HepG2 (cell line): ENCODE results near the gene PRKAR2A. TPM values are rescaled to one million over a fixed set of nuclear protein-coding genes. Genes with fewer than 3 reads are reported as not detected.

ENCODE experiments used
- CSRNP1 ChIP-seq: sonication (generic); formaldehyde crosslinking; IDR thresholded peaks from 2 replicates; pipeline ENCODE4 v1.8.1; 2023; ENCODE audit warnings: mild to moderate bottlenecking, missing genetic modification reagents
- FLYWCH1 ChIP-seq: sonication (generic); formaldehyde crosslinking; IDR thresholded peaks from 2 replicates; pipeline ENCODE4 v1.8.1; 2023; ENCODE audit warnings: mild to moderate bottlenecking, missing genetic modification reagents
- RERE ChIP-seq: IDR thresholded peaks from 2 replicates; pipeline ENCODE4 v1.6.1; 2016; ENCODE audit warnings: low read depth, missing genetic modification reagents, missing compliant biosample characterization
- REXO4 ChIP-seq: sonication (generic); formaldehyde crosslinking; IDR thresholded peaks from 2 replicates; pipeline ENCODE4 v1.8.0; 2022; ENCODE audit warnings: missing genetic modification reagents, mild to moderate bottlenecking, borderline replicate concordance
- STAT5B ChIP-seq: sonication (generic); formaldehyde crosslinking; IDR thresholded peaks from 2 replicates; pipeline ENCODE4 v1.4.0; 2020; ENCODE audit warnings: missing genetic modification reagents
- TFE3 ChIP-seq: IDR thresholded peaks from 2 replicates; pipeline ENCODE4 v1.6.1; 2016
- ZC3H13 ChIP-seq: sonication (generic); formaldehyde crosslinking; IDR thresholded peaks from 2 replicates; pipeline ENCODE4 v1.8.1; 2023; ENCODE audit warnings: mild to moderate bottlenecking, missing genetic modification reagents, moderate library complexity
- ZNF280D ChIP-seq: sonication (generic); formaldehyde crosslinking; IDR thresholded peaks from 2 replicates; pipeline ENCODE4 v1.5.1; 2020; ENCODE audit warnings: mild to moderate bottlenecking, missing genetic modification reagents
- ZNF337 ChIP-seq: sonication (generic); formaldehyde crosslinking; IDR thresholded peaks from 2 replicates; pipeline ENCODE4 v1.5.1; 2020; ENCODE audit warnings: missing genetic modification reagents, low read depth, mild to moderate bottlenecking, borderline replicate concordance
- ZNF567 ChIP-seq: sonication (generic); formaldehyde crosslinking; IDR thresholded peaks from 2 replicates; pipeline ENCODE4 v1.8.1; 2023; ENCODE audit warnings: mild to moderate bottlenecking, missing genetic modification reagents, borderline replicate concordance
- ZNF597 ChIP-seq: sonication (generic); formaldehyde crosslinking; IDR thresholded peaks from 2 replicates; pipeline ENCODE4 v1.5.0; 2020; ENCODE audit warnings: missing genetic modification reagents
- ZNF672 ChIP-seq: sonication (generic); formaldehyde crosslinking; IDR thresholded peaks from 2 replicates; pipeline ENCODE4 v1.8.1; 2022; ENCODE audit warnings: missing genetic modification reagents
- ZSCAN12 ChIP-seq: sonication (generic); formaldehyde crosslinking; IDR thresholded peaks from 2 replicates; pipeline ENCODE4 v1.9.0; 2021; ENCODE audit warnings: mild to moderate bottlenecking, missing genetic modification reagents
- polyA plus RNA-seq, 8 experiments: library from polyadenylated mRNA; depleted of rRNA in 3 of 8; stranded (reverse) in 7 of 8; unstranded in 1 of 8; fragments of >200 nt; fragmentation: Illumina TruSeq in 4 of 8; extraction: Trizol in 4 of 8; gene quantifications; 2 replicates each; pipeline versions ENCODE4 v1.2.1 to v1.2.3, GENCODE V29; 2011 to 2016; ENCODE audit warnings: low read depth in 4 of 8, missing spikeins in 1 of 8, mixed read lengths in 1 of 8; ENCODE audit not compliant: insufficient read depth in 1 of 8
- total RNA-seq, 5 experiments: library from RNA; depleted of rRNA; stranded (reverse); fragments of >200 nt; fragmentation: Illumina TruSeq; extraction: Trizol; gene quantifications; 2 replicates each; pipeline ENCODE4 v1.2.3, GENCODE V29; 2016; ENCODE audit warnings: low read depth in 1 of 5

Gene PRKAR2A
- total and polyA plus RNA-seq, 2 of the 13 experiments (the other 11 are each of a cell fraction or from before 2014, with no cell fraction given), result 11.8 to 29.2 TPM

GRCh38 chr3:48716982-48717746, 130.5 kb downstream of the PRKAR2A start, which contains the start of gene IP6K2 (continued):
- TF ChIP-seq ZNF597 (no peak), ZNF672 (CRISPR knock-in tag) (no peak), CSRNP1 (CRISPR knock-in tag) (no peak), ZC3H13 (CRISPR knock-in tag) (no peak), ZNF280D (CRISPR knock-in tag) (no peak), ZNF567 (CRISPR knock-in tag) (no peak), ZSCAN12 (CRISPR knock-in tag) (0 out of 2 replicates have a peak, but pooled peaks have one; percentile 29), FLYWCH1 (CRISPR knock-in tag) (no peak), ZNF337 (CRISPR knock-in tag) (0 out of 2 replicates have a peak, but pooled peaks have one; percentile 55), STAT5B (no peak), TFE3 (CRISPR knock-in tag) (no peak), REXO4 (CRISPR knock-in tag) (no peak), RERE (no peak)
